Breast epithelium (tissue), 3 donors: ENCODE results near the gene CHIT1.

Source experiments
- POLR2AphosphoS5 ChIP-seq, 3 donors: sonication (generic); formaldehyde crosslinking; IDR thresholded peaks; one replicate each; pipeline ENCODE4 v1.6.1; 2017; ENCODE audit warnings: antibody characterized with exemption in 3 of 3
- TF ChIP-seq, protein P1 (sequence below), 3 donors: fragments of 450-650 bp; IDR thresholded peaks; one replicate each; pipeline ENCODE4 v1.5.1; 2016 to 2017; ENCODE audit warnings: antibody characterized with exemption in 3 of 3, mild to moderate bottlenecking in 3 of 3, moderate library complexity in 3 of 3

DNA sequence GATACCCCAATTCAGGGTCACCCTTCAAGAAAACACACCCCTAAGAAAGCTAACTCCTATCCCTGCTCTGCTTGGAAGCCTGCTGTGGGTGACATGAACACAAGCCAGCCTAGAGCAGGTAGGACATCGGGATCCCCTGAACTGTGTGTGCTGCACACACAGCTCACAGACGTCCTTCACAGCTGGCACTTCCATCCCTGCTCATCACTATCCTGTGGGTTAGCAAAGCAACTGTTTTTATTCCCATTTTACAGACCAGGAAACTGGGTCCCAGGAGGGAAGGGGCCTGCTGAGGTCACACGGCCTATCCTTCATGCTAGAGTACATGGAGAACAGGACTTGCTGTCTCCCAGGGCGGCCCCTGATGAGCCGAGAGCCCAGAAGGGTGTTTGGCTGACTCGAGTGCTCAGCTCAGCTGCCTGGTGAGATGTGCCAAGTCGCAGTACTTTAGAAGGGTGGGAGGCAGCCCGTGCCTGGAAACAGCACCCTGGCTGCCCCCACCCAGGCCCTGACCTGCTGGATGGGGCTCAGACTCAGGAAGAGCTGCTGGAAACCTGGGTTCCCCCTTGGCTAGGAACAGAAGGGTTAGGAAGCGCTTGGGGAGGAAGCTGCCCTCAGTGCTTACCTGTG, 47.6 kb upstream of the CHIT1 start:
- TF ChIP-seq POLR2AphosphoS5 (IDR thresholded peaks at IDR 0.05) = no peak
- TF ChIP-seq, protein P1, sequence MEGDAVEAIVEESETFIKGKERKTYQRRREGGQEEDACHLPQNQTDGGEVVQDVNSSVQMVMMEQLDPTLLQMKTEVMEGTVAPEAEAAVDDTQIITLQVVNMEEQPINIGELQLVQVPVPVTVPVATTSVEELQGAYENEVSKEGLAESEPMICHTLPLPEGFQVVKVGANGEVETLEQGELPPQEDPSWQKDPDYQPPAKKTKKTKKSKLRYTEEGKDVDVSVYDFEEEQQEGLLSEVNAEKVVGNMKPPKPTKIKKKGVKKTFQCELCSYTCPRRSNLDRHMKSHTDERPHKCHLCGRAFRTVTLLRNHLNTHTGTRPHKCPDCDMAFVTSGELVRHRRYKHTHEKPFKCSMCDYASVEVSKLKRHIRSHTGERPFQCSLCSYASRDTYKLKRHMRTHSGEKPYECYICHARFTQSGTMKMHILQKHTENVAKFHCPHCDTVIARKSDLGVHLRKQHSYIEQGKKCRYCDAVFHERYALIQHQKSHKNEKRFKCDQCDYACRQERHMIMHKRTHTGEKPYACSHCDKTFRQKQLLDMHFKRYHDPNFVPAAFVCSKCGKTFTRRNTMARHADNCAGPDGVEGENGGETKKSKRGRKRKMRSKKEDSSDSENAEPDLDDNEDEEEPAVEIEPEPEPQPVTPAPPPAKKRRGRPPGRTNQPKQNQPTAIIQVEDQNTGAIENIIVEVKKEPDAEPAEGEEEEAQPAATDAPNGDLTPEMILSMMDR (IDR thresholded peaks at IDR 0.05) = no peak
